Dendritic cell treated with granulocyte-macrophage colony-stimulating factor and Interleukin-4, amounts not matched to agents 40 ng/mL and 50 ng/mL, for 4 days (primary cell): Measurements from ENCODE around the gene EGLN3.

Experiments used
- H3K27ac Mint-ChIP-seq: one replicate; pipeline ENCODE4 v1.8.0; 2022; ENCODE audit warnings: mild to moderate bottlenecking, mixed read lengths
- H3K27me3 Mint-ChIP-seq: one replicate; pipeline ENCODE4 v1.8.0; 2022; ENCODE audit warnings: mild to moderate bottlenecking, mixed read lengths
- H3K36me3 Mint-ChIP-seq: one replicate; pipeline ENCODE4 v1.8.0; 2022; ENCODE audit warnings: low read depth, mixed read lengths
- H3K4me1 Mint-ChIP-seq: one replicate; pipeline ENCODE4 v1.8.0; 2022; ENCODE audit warnings: low read depth, mixed read lengths
- H3K4me3 Mint-ChIP-seq: one replicate; pipeline ENCODE4 v1.8.0; 2022; ENCODE audit warnings: mild to moderate bottlenecking, moderate library complexity, mixed read lengths
- H3K9me3 Mint-ChIP-seq: one replicate; pipeline ENCODE4 v1.8.0; 2022; ENCODE audit warnings: mixed read lengths
- intact Hi-C: fragments of 100-400 bp; cut with micrococcal nuclease; formaldehyde crosslinking; loops from one replicate; pipeline ENCODE4 v1.15.0; 2022

Gene EGLN3

DNA sequence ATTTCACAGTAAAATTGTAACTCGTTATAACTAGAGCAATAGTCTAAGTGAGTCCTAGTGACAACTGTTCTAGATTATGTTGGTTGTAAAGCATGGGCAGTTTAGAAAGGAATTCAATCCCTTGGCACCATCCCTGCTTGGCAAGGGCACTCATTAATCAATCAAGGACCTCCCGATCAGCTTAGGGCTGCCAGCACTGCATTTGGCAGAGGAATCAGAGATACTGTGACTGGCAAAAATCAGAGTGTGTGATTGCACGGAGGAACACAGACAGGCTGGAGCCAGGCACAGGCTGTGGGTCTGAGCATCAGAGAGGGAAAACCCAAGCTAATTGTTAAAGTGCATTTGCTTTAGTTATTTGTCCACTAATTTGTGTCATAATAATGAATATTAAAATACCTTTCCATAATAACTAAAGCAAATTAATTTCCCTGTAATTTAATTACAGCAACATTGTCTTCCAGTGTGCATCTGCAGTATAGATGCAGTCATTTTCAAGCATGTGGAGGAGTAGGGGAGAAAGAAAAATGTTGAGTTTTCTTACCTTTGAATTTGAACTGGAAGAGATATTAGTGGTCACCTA, 3.2 kb upstream of the EGLN3 start:
- intact Hi-C loops = loop anchor here (5.0 kb wide), 1 partner anchor 123 kb away; no protein-coding TSS in a partner anchor
- Mint-ChIP-seq H3K27me3 (peaks cover 53% of the 10 kb centered on the region), H3K4me3 (no peak overlapping the region), H3K9me3 (no peaks in the 10 kb centered on the region), H3K4me1 (peaks cover 22% of the 10 kb centered on the region), H3K27ac (no peak overlapping the region), H3K36me3 (peaks cover 5% of the 10 kb centered on the region)

DNA sequence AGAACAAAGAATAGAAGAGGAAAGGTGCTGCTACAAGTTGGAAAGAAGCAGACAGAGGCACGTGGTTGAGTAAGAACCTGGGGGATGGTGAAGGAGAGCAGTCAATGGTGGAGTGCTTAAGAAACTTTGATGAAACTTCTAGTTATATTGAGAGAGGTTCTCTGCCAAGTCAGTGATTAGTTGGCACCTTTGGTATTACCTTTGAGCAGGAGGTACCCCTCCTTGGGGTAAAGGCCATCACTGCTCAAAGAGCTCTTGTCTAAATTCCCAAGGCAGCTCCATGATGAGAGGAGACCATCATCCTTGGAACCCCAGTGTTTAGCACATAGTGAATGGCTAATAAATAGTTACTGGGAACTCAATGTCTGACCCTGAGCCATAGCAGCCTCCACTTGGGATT, 1.7 kb upstream of the EGLN3 start:
- H3K27me3 Mint-ChIP-seq = peaks cover 64% of the 10 kb centered on the region
- no peak overlapping the region for H3K27ac Mint-ChIP-seq
- no peaks in the 10 kb centered on the region for H3K9me3 Mint-ChIP-seq
- no peak overlapping the region for H3K4me3 Mint-ChIP-seq
- peaks cover 12% of the 10 kb centered on the region for H3K36me3 Mint-ChIP-seq
- intact Hi-C loops = loop anchor here (5.0 kb wide), 1 partner anchor 125 kb away; no protein-coding TSS in a partner anchor
- H3K4me1 Mint-ChIP-seq = peaks cover 28% of the 10 kb centered on the region

DNA sequence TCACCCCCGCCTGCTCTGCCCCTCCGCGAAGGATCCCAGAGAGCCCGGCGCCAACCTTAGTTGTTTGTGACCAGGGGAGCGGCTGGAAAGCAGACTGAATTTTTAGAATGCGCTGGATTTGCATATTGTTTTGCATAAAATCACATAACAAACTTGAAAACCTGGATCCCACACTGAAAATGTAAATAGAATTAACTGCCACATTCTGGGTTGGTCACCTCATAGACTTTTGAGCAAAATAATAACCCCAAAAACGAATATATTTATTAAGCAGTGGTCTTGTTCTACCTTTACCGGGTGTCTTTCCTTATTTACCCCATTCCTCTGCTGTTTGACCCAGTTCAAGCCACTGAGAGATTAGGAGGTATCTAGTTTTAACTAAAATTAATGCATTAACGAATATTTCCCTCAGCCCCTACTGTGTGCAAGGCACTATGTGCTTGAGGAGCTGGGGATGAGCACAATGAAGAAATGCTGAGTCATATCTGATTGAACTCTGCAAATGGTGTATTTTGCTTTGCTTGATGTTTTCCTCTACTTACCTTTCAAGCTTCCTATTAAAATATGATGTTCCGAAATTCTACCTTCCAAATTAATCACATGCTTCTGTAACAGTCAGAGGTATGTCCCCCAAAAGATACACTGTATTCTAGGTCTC, 438 bp upstream of the EGLN3 start:
- no peaks in the 10 kb centered on the region for H3K9me3 Mint-ChIP-seq
- peaks cover 76% of the 10 kb centered on the region for H3K27me3 Mint-ChIP-seq
- H3K4me1 Mint-ChIP-seq = peaks cover 33% of the 10 kb centered on the region
- peaks cover 12% of the 10 kb centered on the region for H3K36me3 Mint-ChIP-seq
- H3K4me3 Mint-ChIP-seq = peak overlapping the region; percentile 83
- intact Hi-C loops = loop anchor here (2.0 to 5.0 kb wide), 2 partner anchors 61 to 126 kb away; no protein-coding TSS in a partner anchor
- H3K27ac Mint-ChIP-seq = peak overlapping the region; percentile 71

DNA sequence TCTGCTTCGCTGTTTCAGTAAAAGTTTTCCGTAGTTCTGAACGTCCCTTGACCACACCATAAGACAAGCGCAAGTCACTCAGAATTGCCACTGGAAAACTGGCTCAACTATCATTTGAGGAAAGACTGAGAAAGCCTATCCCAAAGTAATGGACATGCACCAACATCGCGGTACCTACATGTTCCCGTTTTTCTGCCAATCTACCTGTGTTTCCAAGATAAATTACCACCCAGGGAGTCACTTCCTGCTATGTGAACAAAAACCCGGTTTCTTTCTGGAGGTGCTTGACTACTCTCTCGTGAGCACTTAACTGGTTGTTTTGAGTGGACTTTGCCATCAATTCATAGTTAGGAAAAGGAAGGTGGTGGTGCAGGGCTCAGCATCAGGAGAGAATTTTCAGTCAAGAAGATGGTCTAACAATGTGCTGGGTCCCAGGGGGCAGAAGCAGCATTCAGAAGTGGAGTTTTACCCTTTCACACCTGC, 1.4 kb downstream of the EGLN3 start:
- intact Hi-C loops = no loop called here
- Mint-ChIP-seq H3K36me3 (peaks cover 16% of the 10 kb centered on the region), H3K27me3 (peaks cover 80% of the 10 kb centered on the region), H3K4me3 (peak overlapping the region; percentile 83), H3K9me3 (no peaks in the 10 kb centered on the region), H3K4me1 (peaks cover 39% of the 10 kb centered on the region), H3K27ac (no peak overlapping the region)

DNA sequence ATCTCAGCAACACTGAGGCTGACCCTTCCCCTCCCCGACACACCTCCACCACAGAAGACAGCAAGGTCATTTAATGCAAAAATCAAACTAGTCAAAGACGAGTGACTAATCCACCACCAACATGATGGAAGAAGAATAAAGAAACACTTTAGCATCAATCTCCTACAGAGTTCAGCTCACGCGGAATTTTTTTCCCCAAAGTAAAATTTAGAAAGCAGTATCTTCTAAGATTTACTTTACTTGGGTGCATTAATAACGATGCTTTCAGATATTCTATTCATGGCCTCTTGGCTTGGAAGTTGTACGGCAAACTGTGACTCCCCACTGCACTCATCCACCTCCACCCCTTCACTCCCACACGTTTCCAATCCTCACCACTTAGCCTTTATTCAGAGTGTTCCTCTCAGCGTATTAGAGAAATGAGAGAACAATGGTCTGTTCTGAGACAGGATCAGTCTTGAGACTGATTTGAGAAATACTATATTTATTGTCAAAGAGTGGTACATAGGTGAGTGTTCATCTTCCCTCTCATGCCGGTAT, 1.9 kb downstream of the EGLN3 start:
- no peaks in the 10 kb centered on the region for H3K9me3 Mint-ChIP-seq
- H3K27me3 Mint-ChIP-seq = peaks cover 82% of the 10 kb centered on the region
- intact Hi-C loops = no loop called here
- peak overlapping the region; percentile 83 for H3K4me3 Mint-ChIP-seq
- H3K36me3 Mint-ChIP-seq = peaks cover 16% of the 10 kb centered on the region
- no peak overlapping the region for H3K27ac Mint-ChIP-seq
- peaks cover 39% of the 10 kb centered on the region for H3K4me1 Mint-ChIP-seq

DNA sequence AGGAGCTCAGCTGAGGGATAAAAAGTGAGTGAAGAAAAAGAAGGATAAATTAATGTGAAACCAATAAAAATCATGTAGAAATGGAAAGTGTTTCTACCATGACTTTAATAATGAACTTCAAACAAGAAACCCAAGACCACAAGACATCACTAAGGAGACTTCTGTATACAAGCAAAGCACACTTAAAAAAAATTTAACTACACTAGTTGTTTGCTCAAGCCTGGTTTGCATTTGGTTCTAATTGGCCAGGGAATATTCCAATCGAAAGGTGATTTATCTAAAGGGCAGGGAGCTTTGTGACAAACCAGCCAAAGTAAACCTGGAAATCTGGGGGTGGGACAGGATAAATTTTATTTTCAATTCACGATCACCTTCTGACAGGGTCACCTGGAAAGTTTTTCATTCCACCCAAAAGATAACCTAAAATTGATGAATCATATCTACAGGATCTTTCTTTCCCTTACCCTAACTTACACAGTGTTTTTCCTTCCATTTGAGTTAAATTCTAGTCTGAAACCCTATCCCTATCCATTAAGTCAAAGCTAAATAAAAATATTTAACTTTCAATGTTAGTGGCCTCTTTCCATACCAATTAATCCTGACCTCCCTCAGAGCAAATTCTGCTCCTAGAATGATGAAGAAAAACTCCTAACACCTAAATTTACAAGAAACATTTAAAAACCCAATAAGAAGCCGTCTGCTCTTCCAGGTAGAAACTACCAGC, 2.6 kb downstream of the EGLN3 start:
- intact Hi-C loops = no loop called here
- Mint-ChIP-seq H3K27me3 (peaks cover 78% of the 10 kb centered on the region), H3K9me3 (no peaks in the 10 kb centered on the region), H3K4me1 (peaks cover 39% of the 10 kb centered on the region), H3K4me3 (peak overlapping the region; percentile 83), H3K27ac (no peak overlapping the region), H3K36me3 (peaks cover 16% of the 10 kb centered on the region)

DNA sequence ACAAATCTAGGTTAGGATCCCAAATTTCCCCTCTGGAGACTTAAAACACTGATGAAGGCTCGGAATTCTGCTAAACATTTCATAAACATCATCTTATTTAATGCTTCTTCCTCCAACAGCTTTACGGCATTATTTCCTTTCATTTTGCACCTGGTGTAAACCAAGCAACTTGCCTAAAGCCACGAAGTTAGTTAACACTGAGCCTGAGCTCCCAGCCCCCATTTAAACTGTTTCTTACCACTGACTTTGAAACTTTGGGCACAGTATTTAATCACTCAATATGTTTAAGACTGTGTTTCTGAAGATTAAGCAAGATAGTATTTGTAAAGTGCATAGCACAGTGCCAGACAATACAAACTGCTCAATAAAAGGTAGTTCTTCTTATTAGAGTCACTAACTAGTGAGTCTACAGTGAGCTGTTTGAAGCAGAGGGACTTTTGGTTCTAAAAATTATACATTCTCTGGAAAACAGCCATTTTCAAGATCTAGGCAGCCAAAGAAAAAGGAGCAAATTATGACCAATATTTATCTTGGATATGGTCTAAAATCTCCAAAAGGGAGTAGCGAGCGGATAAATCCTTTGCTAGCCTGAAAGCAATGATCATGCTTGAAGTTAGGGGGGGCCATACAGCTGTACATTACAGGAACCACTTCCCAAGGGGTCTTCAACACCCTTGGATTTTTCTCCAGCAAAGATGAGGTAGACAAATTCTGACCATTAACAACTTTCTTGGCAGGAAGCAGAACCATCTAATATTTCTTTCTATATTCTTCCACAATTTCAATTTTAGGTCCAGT, 4.0 kb downstream of the EGLN3 start:
- Mint-ChIP-seq H3K4me1 (peaks cover 40% of the 10 kb centered on the region), H3K9me3 (no peaks in the 10 kb centered on the region), H3K27ac (no peak overlapping the region), H3K36me3 (peaks cover 16% of the 10 kb centered on the region), H3K27me3 (peaks cover 64% of the 10 kb centered on the region), H3K4me3 (peak overlapping the region; percentile 48)
- intact Hi-C loops = no loop called here

DNA sequence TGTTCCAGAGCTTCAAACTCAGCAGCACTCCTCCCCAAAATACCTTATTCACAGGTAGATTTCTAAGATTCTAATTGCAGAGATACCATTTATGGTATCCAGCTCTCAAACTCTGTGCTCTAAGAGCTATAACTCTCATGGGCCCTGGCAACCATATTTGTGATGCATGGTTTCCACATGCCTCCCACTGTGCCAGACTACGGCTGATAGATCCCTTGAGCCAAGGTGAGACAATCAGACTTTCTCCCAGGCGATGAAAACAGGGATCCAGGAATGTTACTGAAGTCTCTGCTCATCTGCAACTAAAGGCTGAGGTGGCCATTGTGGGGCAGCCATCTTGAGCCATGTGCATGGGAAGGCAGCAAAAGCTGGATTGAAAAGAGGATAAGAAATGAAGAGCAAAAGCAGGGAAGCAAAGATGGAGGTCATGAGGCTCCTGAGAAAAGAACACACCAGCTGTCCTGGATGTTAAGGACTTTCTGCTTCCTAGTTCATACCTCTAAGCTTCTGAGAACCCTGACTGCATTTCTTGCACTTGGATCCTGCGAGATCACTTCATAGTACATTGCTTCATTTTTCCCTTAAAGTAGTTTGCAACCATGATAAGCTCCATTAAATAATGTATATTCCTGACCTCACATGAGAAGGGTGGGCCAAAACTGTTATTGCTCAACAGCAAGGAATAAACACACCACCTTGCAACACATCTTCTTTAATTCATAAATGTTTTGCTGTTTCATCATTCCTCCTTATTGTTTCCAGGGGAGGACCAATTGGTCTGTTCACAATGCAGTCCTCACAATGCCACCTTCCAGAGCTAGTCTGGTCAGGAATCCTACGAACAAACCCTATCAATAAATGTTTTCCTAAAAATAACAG, 5.4 kb downstream of the EGLN3 start:
- Mint-ChIP-seq H3K27me3 (peaks cover 58% of the 10 kb centered on the region), H3K4me3 (no peak overlapping the region), H3K27ac (no peak overlapping the region), H3K4me1 (peaks cover 34% of the 10 kb centered on the region), H3K9me3 (no peaks in the 10 kb centered on the region), H3K36me3 (peaks cover 11% of the 10 kb centered on the region)
- intact Hi-C loops = no loop called here

DNA sequence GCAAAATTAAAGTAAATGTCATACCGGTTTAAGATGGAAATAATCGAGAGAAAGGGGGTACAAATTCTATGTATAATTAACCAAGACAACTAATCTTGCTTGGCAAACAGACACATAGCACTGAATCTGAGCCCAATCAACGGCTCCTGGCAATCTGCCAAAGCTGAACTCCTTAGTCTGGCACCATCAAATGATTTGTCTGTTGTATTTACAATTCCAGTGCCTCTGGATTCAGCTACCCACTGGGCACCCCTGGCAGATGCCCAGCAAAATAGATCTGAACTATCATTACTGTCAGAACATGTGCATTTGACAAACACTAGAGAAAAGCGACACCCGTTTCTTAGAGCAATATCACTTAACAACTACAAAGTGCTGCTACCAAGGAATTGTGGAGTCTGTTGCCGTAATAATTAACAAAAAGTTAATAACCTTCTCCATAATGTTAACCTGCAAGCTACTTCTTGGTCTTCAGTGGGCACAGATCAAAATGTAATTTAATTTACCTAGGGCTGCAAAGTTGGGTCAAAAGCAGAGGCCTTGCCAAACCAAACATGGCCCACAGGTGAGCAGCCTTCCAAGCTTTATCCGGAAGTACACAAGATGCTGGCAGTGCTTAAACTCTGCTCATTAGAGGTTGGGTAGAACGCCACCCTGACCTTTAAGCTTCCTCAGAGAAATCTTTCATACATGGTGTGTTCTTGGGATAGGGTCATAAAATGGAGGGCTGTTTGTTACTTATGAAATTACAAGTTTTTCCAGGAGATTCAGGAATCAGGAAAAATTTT, 7.6 kb downstream of the EGLN3 start:
- intact Hi-C loops = no loop called here
- Mint-ChIP-seq H3K36me3 (peaks cover 5% of the 10 kb centered on the region), H3K4me3 (no peak overlapping the region), H3K4me1 (peaks cover 22% of the 10 kb centered on the region), H3K27ac (no peak overlapping the region), H3K27me3 (peaks cover 42% of the 10 kb centered on the region), H3K9me3 (no peaks in the 10 kb centered on the region)

DNA sequence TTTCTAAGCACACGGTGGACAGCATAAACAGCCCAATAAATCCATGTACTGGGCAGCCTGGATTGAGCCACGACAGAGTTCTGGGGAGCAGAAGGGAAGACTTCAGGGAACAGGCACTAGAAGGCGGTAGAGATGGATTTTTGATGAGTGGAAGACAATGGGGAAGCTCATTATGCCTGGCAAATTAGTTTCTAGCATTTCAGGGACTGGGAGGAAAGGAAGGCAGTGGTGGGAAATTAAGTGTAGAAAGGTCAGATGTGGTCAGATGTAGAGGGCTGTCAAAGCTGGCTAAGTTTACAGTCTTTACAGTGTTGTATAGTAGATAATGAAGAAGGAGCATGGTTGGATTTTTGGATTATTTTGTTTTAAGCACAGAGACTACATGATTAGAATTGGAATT, 9.2 kb downstream of the EGLN3 start:
- H3K9me3 Mint-ChIP-seq = no peaks in the 10 kb centered on the region
- peaks cover 30% of the 10 kb centered on the region for H3K27me3 Mint-ChIP-seq
- no peak overlapping the region for H3K27ac Mint-ChIP-seq
- H3K4me1 Mint-ChIP-seq = peaks cover 23% of the 10 kb centered on the region
- intact Hi-C loops = no loop called here
- H3K36me3 Mint-ChIP-seq = peaks cover 5% of the 10 kb centered on the region
- no peak overlapping the region for H3K4me3 Mint-ChIP-seq

DNA sequence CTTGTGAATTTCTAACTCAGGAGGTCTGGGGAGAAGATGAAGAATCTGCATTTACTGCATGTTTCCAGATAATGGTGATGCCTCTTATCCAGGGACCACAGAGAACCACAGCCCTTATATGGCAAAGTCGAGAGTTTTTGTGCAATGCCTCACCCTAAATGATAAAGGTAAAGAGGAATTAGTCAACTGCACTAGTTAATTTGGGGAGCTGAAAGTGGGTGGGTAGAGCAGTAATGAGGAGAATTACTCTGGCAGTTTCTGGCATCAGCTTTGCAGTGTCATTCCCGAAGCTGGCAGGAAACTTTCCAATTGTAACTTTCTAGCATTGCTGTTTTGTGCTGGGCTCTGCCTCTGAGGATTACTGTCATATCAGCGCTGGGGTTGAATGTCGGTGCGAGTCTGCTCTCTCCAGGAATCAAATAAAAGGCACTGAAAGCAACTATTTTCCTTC, 10.3 kb downstream of the EGLN3 start:
- H3K36me3 Mint-ChIP-seq = peaks cover 5% of the 10 kb centered on the region
- H3K4me3 Mint-ChIP-seq = no peak overlapping the region
- H3K4me1 Mint-ChIP-seq = peaks cover 17% of the 10 kb centered on the region
- H3K27ac Mint-ChIP-seq = no peak overlapping the region
- H3K9me3 Mint-ChIP-seq = no peaks in the 10 kb centered on the region
- H3K27me3 Mint-ChIP-seq = peaks cover 26% of the 10 kb centered on the region
- intact Hi-C loops = no loop called here
